ENCODE data around the gene PNRC2. TPM values are rescaled to one million over a fixed set of nuclear protein-coding genes. Genes with fewer than 3 reads are reported as not detected.

PNRC2 gene
- total and polyA plus RNA-seq, 4 donors: 24.9 to 63.6 (median 36.3) TPM

DNA sequence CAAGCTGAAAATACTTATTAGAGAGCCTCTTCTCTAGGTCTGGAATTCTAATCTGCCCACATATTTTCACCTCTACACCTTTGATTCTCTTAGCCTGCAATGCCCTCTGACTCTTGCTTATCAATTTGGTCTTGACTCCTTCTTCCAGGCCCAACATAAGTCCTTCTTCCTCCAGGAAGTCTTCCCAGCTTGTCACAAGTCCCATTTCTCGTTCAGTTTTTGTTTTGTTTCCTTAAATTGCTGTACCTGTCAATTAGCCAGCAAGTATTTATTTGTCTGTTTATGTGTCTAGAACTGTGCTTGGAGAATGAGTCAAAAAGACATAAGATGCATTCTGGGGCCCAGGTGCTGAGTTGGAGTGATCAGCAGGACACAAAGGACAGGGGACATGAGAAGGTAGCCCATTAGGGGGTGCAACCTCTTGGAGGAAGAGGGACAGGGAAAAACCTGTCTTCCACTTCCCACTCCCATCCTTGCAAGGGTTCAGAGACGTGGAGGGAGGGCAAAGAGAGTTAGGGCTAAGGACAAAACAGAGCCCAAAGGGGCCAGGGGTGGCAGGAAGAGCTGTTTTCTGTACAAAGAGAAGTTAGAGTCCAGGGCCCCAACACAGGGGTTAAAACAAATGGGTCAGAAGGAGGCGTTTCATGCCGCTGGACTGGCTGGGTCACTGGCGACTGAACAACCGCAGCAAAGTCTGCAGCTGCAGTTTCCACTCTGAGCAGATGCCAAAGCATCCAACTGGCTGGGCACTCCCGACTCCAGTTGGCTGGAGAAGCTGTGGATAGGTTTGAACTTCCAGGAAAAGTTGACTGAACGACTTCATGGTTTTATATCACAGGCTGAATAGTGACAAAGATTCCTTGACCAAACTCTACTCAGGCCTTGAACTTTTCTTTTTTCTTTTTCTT, 35.8 kb upstream of the PNRC2 start (continued):
- TF ChIP-seq, protein P1, sequence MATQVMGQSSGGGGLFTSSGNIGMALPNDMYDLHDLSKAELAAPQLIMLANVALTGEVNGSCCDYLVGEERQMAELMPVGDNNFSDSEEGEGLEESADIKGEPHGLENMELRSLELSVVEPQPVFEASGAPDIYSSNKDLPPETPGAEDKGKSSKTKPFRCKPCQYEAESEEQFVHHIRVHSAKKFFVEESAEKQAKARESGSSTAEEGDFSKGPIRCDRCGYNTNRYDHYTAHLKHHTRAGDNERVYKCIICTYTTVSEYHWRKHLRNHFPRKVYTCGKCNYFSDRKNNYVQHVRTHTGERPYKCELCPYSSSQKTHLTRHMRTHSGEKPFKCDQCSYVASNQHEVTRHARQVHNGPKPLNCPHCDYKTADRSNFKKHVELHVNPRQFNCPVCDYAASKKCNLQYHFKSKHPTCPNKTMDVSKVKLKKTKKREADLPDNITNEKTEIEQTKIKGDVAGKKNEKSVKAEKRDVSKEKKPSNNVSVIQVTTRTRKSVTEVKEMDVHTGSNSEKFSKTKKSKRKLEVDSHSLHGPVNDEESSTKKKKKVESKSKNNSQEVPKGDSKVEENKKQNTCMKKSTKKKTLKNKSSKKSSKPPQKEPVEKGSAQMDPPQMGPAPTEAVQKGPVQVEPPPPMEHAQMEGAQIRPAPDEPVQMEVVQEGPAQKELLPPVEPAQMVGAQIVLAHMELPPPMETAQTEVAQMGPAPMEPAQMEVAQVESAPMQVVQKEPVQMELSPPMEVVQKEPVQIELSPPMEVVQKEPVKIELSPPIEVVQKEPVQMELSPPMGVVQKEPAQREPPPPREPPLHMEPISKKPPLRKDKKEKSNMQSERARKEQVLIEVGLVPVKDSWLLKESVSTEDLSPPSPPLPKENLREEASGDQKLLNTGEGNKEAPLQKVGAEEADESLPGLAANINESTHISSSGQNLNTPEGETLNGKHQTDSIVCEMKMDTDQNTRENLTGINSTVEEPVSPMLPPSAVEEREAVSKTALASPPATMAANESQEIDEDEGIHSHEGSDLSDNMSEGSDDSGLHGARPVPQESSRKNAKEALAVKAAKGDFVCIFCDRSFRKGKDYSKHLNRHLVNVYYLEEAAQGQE (IDR thresholded peaks at IDR 0.05): no peak
- TF ChIP-seq RAD21 (IDR thresholded peaks at IDR 0.05) (no peak), JUND (IDR thresholded peaks at IDR 0.05) (no peak), EGR1 (IDR thresholded peaks at IDR 0.05; ENCODE audit: low read depth in 2 of 2) (no peak)
- TF ChIP-seq, protein P2, sequence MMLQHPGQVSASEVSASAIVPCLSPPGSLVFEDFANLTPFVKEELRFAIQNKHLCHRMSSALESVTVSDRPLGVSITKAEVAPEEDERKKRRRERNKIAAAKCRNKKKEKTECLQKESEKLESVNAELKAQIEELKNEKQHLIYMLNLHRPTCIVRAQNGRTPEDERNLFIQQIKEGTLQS (IDR thresholded peaks at IDR 0.05): no peak
- TF ChIP-seq, protein P3, sequence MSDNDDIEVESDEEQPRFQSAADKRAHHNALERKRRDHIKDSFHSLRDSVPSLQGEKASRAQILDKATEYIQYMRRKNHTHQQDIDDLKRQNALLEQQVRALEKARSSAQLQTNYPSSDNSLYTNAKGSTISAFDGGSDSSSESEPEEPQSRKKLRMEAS (IDR thresholded peaks at IDR 0.05): no peak

DNA sequence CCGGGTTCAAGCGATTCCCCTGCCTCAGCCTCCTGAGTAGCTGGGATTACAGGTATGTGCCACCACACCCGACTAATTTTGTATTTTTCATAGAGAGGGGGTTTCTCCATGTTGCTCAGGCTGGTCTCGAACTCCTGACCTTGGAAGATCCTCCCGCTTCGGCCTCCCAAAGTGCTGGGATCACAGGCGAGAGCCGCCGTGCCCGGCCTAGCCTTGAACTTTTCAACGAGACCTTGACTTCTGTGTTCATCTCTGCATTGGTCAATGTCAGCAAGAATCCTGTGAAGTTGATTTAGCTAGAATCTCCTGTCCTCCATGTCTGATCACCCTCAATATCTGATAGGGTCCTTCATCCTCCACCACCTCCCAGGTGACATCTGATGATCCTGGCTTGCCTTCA, 35.0 kb upstream of the PNRC2 start:
- Histone ChIP-seq H3K4me3 (ENCODE audit: low read depth in 1 of 3, low read length in 3 of 3) (no peak overlapping the region), H3K4me1 (ENCODE audit: control insufficient read depth in 4 of 4, insufficient read depth in 4 of 4, low read length in 3 of 4) (peaks cover 1 to 13% (median 7%) of the 10 kb centered on the region in 4 donors), H3K27ac (ENCODE audit: low read depth in 1 of 2, low read length in 2 of 2) (no peak overlapping the region), H3K36me3 (ENCODE audit: control insufficient read depth in 4 of 4, insufficient read depth in 3 of 4, low read depth in 1 of 4, low read length in 3 of 4) (no peaks in the 10 kb centered on the region), H3K27me3 (ENCODE audit: control insufficient read depth in 4 of 4, insufficient read depth in 4 of 4, low read length in 3 of 4) (no peaks in the 10 kb centered on the region), H3K9me3 (ENCODE audit: control insufficient read depth in 4 of 4, low read length in 3 of 4) (no peaks in the 10 kb centered on the region), H3K9ac (ENCODE audit: low read depth in 1 of 2, low read length in 2 of 2) (no peak overlapping the region)
- no peak for DNase-seq (ENCODE audit: low spot score)
- TF ChIP-seq HNF4G (IDR thresholded peaks at IDR 0.05): no peak
- no peak for TF ChIP-seq JUND (IDR thresholded peaks at IDR 0.05)
- TF ChIP-seq SP1 (IDR thresholded peaks at IDR 0.05): no peak
- no peak for TF ChIP-seq GABPA (IDR thresholded peaks at IDR 0.05 in 1 of 2, conservative IDR thresholded peaks at IDR 0.05 in 1 of 2)
- TF ChIP-seq, protein P2 (IDR thresholded peaks at IDR 0.05): no peak
- TF ChIP-seq RAD21 (IDR thresholded peaks at IDR 0.05): no peak
- TF ChIP-seq TAF1 (conservative IDR thresholded peaks at IDR 0.05): no peak
- TF ChIP-seq, protein P4, sequence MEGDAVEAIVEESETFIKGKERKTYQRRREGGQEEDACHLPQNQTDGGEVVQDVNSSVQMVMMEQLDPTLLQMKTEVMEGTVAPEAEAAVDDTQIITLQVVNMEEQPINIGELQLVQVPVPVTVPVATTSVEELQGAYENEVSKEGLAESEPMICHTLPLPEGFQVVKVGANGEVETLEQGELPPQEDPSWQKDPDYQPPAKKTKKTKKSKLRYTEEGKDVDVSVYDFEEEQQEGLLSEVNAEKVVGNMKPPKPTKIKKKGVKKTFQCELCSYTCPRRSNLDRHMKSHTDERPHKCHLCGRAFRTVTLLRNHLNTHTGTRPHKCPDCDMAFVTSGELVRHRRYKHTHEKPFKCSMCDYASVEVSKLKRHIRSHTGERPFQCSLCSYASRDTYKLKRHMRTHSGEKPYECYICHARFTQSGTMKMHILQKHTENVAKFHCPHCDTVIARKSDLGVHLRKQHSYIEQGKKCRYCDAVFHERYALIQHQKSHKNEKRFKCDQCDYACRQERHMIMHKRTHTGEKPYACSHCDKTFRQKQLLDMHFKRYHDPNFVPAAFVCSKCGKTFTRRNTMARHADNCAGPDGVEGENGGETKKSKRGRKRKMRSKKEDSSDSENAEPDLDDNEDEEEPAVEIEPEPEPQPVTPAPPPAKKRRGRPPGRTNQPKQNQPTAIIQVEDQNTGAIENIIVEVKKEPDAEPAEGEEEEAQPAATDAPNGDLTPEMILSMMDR (IDR thresholded peaks at IDR 0.05; ENCODE audit: low read depth, low read length, missing input control): no peak
- TF ChIP-seq, protein P5, sequence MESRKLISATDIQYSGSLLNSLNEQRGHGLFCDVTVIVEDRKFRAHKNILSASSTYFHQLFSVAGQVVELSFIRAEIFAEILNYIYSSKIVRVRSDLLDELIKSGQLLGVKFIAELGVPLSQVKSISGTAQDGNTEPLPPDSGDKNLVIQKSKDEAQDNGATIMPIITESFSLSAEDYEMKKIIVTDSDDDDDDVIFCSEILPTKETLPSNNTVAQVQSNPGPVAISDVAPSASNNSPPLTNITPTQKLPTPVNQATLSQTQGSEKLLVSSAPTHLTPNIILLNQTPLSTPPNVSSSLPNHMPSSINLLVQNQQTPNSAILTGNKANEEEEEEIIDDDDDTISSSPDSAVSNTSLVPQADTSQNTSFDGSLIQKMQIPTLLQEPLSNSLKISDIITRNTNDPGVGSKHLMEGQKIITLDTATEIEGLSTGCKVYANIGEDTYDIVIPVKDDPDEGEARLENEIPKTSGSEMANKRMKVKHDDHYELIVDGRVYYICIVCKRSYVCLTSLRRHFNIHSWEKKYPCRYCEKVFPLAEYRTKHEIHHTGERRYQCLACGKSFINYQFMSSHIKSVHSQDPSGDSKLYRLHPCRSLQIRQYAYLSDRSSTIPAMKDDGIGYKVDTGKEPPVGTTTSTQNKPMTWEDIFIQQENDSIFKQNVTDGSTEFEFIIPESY (IDR thresholded peaks at IDR 0.05): no peak
- no peak for TF ChIP-seq HNF4A (conservative IDR thresholded peaks at IDR 0.05)
- TF ChIP-seq NR2F2 (IDR thresholded peaks at IDR 0.05): no peak
- TF ChIP-seq RXRA (IDR thresholded peaks at IDR 0.05): no peak
- TF ChIP-seq YY1 (IDR thresholded peaks at IDR 0.05): no peak
- TF ChIP-seq, protein P1 (IDR thresholded peaks at IDR 0.05): no peak
- no peak for TF ChIP-seq FOXA1 (IDR thresholded peaks at IDR 0.05)
- TF ChIP-seq, protein P3 (IDR thresholded peaks at IDR 0.05): no peak
- no peak for TF ChIP-seq FOXA2 (IDR thresholded peaks at IDR 0.05)
- TF ChIP-seq EGR1 (IDR thresholded peaks at IDR 0.05; ENCODE audit: low read depth in 2 of 2): no peak
- WGBS: 93% methylated on average over 11 of the region's 11 CpGs
